ENCODE data around the gene TUSC2.

The TUSC2 gene

GRCh38 chr3:50353245-50354004 lies 25.4 kb upstream of the TUSC2 start:
- no peak overlapping the region for H3K27ac ChIP-seq (ENCODE audit: low read depth, low read length)
- H3K4me3 ChIP-seq (ENCODE audit: low read depth, low read length) = no peak overlapping the region
- H3K4me1 ChIP-seq (ENCODE audit: control insufficient read depth, insufficient read depth, low read length) = peaks cover 36% of the 10 kb centered on the region
- peaks cover 44% of the 10 kb centered on the region for H3K36me3 ChIP-seq (ENCODE audit: control insufficient read depth, insufficient read depth, low read length)
- H3K27me3 ChIP-seq (ENCODE audit: control insufficient read depth, insufficient read depth, low read length) = no peaks in the 10 kb centered on the region
- H3K9me3 ChIP-seq (ENCODE audit: control insufficient read depth, insufficient read depth, low read depth, low read length) = no peaks in the 10 kb centered on the region
- no peak overlapping the region for H3K9ac ChIP-seq (ENCODE audit: low read length)

GRCh38 chr3:50352781-50353180 lies 24.8 kb upstream of the TUSC2 start:
- Histone ChIP-seq H3K27ac (ENCODE audit: low read depth, low read length) (no peak overlapping the region), H3K4me1 (ENCODE audit: control insufficient read depth, insufficient read depth, low read length) (peaks cover 30% of the 10 kb centered on the region)

GRCh38 chr3:50351323-50351697 lies 23.3 kb upstream of the TUSC2 start:
- Histone ChIP-seq H3K36me3 (ENCODE audit: control insufficient read depth, insufficient read depth, low read length) (peaks cover 41% of the 10 kb centered on the region), H3K27ac (ENCODE audit: low read depth, low read length) (no peak overlapping the region), H3K9me3 (ENCODE audit: control insufficient read depth, insufficient read depth, low read depth, low read length) (no peaks in the 10 kb centered on the region), H3K9ac (ENCODE audit: low read length) (peak overlapping the region; percentile 88), H3K27me3 (ENCODE audit: control insufficient read depth, insufficient read depth, low read length) (peaks cover 2% of the 10 kb centered on the region; the same call in 1 of the 2 replicates), H3K4me3 (ENCODE audit: low read depth, low read length) (peak overlapping the region; percentile 93), H3K4me1 (ENCODE audit: control insufficient read depth, insufficient read depth, low read length) (peaks cover 15% of the 10 kb centered on the region)

More at GRCh38 chr3:50352781-50353180, 24.8 kb upstream of the TUSC2 start:
- Histone ChIP-seq H3K36me3 (ENCODE audit: control insufficient read depth, insufficient read depth, low read length) (peaks cover 43% of the 10 kb centered on the region), H3K9me3 (ENCODE audit: control insufficient read depth, insufficient read depth, low read depth, low read length) (no peaks in the 10 kb centered on the region), H3K27me3 (ENCODE audit: control insufficient read depth, insufficient read depth, low read length) (no peaks in the 10 kb centered on the region), H3K9ac (ENCODE audit: low read length) (no peak overlapping the region), H3K4me3 (ENCODE audit: low read depth, low read length) (no peak overlapping the region)

- Histone ChIP-seq H3K4me1 (ENCODE audit: control insufficient read depth, insufficient read depth, low read length) (peaks cover 14% of the 10 kb centered on the region), H3K36me3 (ENCODE audit: control insufficient read depth, insufficient read depth, low read length) (peaks cover 36% of the 10 kb centered on the region), H3K27me3 (ENCODE audit: control insufficient read depth, insufficient read depth, low read length) (peaks cover 3% of the 10 kb centered on the region; the same call in 1 of the 2 replicates), H3K27ac (ENCODE audit: low read depth, low read length) (peak within 1 kb of the TSS; percentile 30; the same call in 1 of the 2 replicates), H3K9me3 (ENCODE audit: control insufficient read depth, insufficient read depth, low read depth, low read length) (no peaks in the 10 kb centered on the region), H3K9ac (ENCODE audit: low read length) (peak within 1 kb of the TSS; percentile 88), H3K4me3 (ENCODE audit: low read depth, low read length) (peak within 1 kb of the TSS; percentile 93)
Observed at GRCh38 chr3:50350527-50351322, 22.7 kb upstream of the TUSC2 start, which contains the start of the genes CYB561D2 and NPRL2. Gene CYB561D2 (plus strand): TSS chr3:50350862. CDS start chr3:50351434, 572 bp downstream. Gene NPRL2 (minus strand): TSS chr3:50350775. CDS start chr3:50350652, 123 bp downstream.

- Histone ChIP-seq H3K4me3 (ENCODE audit: low read depth, low read length) (peak overlapping the region; percentile 93), H3K9ac (ENCODE audit: low read length) (peak overlapping the region; percentile 88), H3K27me3 (ENCODE audit: control insufficient read depth, insufficient read depth, low read length) (peaks cover 7% of the 10 kb centered on the region), H3K4me1 (ENCODE audit: control insufficient read depth, insufficient read depth, low read length) (peaks cover 14% of the 10 kb centered on the region), H3K36me3 (ENCODE audit: control insufficient read depth, insufficient read depth, low read length) (peaks cover 32% of the 10 kb centered on the region), H3K9me3 (ENCODE audit: control insufficient read depth, insufficient read depth, low read depth, low read length) (no peaks in the 10 kb centered on the region), H3K27ac (ENCODE audit: low read depth, low read length) (no peak overlapping the region)
Observed at GRCh38 chr3:50350213-50350526, 22.1 kb upstream of the TUSC2 start.

- Histone ChIP-seq H3K27me3 (ENCODE audit: control insufficient read depth, insufficient read depth, low read length) (peaks cover 29% of the 10 kb centered on the region), H3K9me3 (ENCODE audit: control insufficient read depth, insufficient read depth, low read depth, low read length) (no peaks in the 10 kb centered on the region), H3K36me3 (ENCODE audit: control insufficient read depth, insufficient read depth, low read length) (peaks cover 12% of the 10 kb centered on the region), H3K9ac (ENCODE audit: low read length) (no peak overlapping the region), H3K4me1 (ENCODE audit: control insufficient read depth, insufficient read depth, low read length) (peaks cover 14% of the 10 kb centered on the region), H3K27ac (ENCODE audit: low read depth, low read length) (no peak overlapping the region), H3K4me3 (ENCODE audit: low read depth, low read length) (no peak overlapping the region)
Observed at GRCh38 chr3:50347187-50347813, 19.3 kb upstream of the TUSC2 start.

GRCh38 chr3:50345586-50346234 lies 17.7 kb upstream of the TUSC2 start, which contains the start of gene ZMYND10:
Gene ZMYND10 (minus strand): TSS chr3:50345732. CDS start chr3:50345579, 153 bp downstream.
- H3K4me3 ChIP-seq (ENCODE audit: low read depth, low read length) = peak within 1 kb of the TSS; percentile 59
- H3K9ac ChIP-seq (ENCODE audit: low read length) = peak within 1 kb of the TSS; percentile 29
- peaks cover 12% of the 10 kb centered on the region for H3K36me3 ChIP-seq (ENCODE audit: control insufficient read depth, insufficient read depth, low read length)
- no peak within 1 kb of the TSS for H3K27ac ChIP-seq (ENCODE audit: low read depth, low read length)
- peaks cover 45% of the 10 kb centered on the region for H3K27me3 ChIP-seq (ENCODE audit: control insufficient read depth, insufficient read depth, low read length)
- H3K4me1 ChIP-seq (ENCODE audit: control insufficient read depth, insufficient read depth, low read length) = peaks cover 13% of the 10 kb centered on the region
- no peaks in the 10 kb centered on the region for H3K9me3 ChIP-seq (ENCODE audit: control insufficient read depth, insufficient read depth, low read depth, low read length)

- H3K9me3 ChIP-seq (ENCODE audit: control insufficient read depth, insufficient read depth, low read depth, low read length) = no peaks in the 10 kb centered on the region
- peaks cover 52% of the 10 kb centered on the region for H3K27me3 ChIP-seq (ENCODE audit: control insufficient read depth, insufficient read depth, low read length)
- H3K4me3 ChIP-seq (ENCODE audit: low read depth, low read length) = peak overlapping the region; percentile 59
- H3K27ac ChIP-seq (ENCODE audit: low read depth, low read length) = no peak overlapping the region
- peaks cover 12% of the 10 kb centered on the region for H3K36me3 ChIP-seq (ENCODE audit: control insufficient read depth, insufficient read depth, low read length)
- H3K4me1 ChIP-seq (ENCODE audit: control insufficient read depth, insufficient read depth, low read length) = peaks cover 13% of the 10 kb centered on the region
- no peak overlapping the region for H3K9ac ChIP-seq (ENCODE audit: low read length)
Observed at GRCh38 chr3:50345008-50345407, 17.0 kb upstream of the TUSC2 start.

- Histone ChIP-seq H3K4me1 (ENCODE audit: control insufficient read depth, insufficient read depth, low read length) (peaks cover 18% of the 10 kb centered on the region), H3K4me3 (ENCODE audit: low read depth, low read length) (no peak overlapping the region), H3K27ac (ENCODE audit: low read depth, low read length) (no peak overlapping the region), H3K27me3 (ENCODE audit: control insufficient read depth, insufficient read depth, low read length) (peaks cover 68% of the 10 kb centered on the region), H3K9me3 (ENCODE audit: control insufficient read depth, insufficient read depth, low read depth, low read length) (no peaks in the 10 kb centered on the region), H3K9ac (ENCODE audit: low read length) (no peak overlapping the region), H3K36me3 (ENCODE audit: control insufficient read depth, insufficient read depth, low read length) (peaks cover 3% of the 10 kb centered on the region; the same call in 1 of the 2 replicates)
Observed at GRCh38 chr3:50342813-50343633, 15.0 kb upstream of the TUSC2 start.
